ENCODE results near the gene KIF25.

- no peak for TF ChIP-seq CTCF (IDR thresholded peaks at IDR 0.05)
- TF ChIP-seq POLR2A (IDR thresholded peaks at IDR 0.05) = no peak
These were observed 28.6 kb downstream of the KIF25 start for GRCh38 chr6:168025831-168026710.

Data from uterus (tissue), 2 donors.